Activated CD8-positive, alpha-beta memory T cell treated with anti-CD3 and anti-CD28 coated beads for 4 hours (primary cell): ENCODE measurements around the gene PRR7.

Experiments
- DNase-seq, 2 donors: peaks; one replicate each; pipeline ENCODE4 v3.0.0-alpha.2; 2020; ENCODE audit warnings: low read depth in 2 of 2

Gene PRR7

GRCh38 chr5:177425196-177425800 is 21.3 kb upstream of the PRR7 start:
- no peak for DNase-seq

- peak; percentile 98 to 99 for DNase-seq
Observed at GRCh38 chr5:177425801-177426565, 20.6 kb upstream of the PRR7 start.

GRCh38 chr5:177426566-177427210 is 19.9 kb upstream of the PRR7 start, which contains the start of gene GRK6:
TSS of gene GRK6 (plus strand) at chr5:177426676. CDS start at chr5:177426846, 170 bp downstream.
- no peak for DNase-seq

- no peak for DNase-seq
Observed at GRCh38 chr5:177427211-177427822, 19.3 kb upstream of the PRR7 start.

DNA sequence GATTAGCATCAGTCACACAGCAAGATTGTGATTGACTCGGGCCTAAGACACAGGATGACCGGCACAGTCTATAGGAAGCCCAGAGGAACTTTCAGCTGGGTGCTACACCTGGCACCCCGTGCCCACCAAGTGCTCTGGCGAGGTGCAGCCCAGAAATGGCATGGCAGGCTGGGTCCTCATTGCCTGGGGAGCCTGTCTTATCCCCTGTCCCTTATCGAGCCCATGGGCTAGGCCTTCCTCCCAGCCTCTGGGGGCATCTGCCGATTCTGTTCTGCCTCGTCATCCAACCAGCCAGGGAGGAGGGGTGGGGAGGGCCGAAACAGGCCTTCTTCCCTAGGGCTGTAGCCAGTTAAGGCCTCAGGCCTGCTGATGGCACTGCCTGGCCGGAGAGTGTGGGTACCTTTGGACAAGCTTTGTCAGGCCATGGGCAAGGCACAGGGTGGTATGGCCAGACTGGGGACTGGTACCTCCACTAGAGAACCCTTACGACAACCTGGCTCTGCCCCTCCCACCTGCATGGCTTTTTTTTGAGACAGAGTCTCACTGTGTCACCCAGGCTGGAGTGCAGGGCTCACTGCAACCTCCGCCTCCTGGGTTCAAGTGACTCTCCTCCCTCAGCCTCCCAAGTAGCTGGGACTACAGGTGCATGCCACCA is 18.6 kb upstream of the PRR7 start:
- no peak for DNase-seq

DNA sequence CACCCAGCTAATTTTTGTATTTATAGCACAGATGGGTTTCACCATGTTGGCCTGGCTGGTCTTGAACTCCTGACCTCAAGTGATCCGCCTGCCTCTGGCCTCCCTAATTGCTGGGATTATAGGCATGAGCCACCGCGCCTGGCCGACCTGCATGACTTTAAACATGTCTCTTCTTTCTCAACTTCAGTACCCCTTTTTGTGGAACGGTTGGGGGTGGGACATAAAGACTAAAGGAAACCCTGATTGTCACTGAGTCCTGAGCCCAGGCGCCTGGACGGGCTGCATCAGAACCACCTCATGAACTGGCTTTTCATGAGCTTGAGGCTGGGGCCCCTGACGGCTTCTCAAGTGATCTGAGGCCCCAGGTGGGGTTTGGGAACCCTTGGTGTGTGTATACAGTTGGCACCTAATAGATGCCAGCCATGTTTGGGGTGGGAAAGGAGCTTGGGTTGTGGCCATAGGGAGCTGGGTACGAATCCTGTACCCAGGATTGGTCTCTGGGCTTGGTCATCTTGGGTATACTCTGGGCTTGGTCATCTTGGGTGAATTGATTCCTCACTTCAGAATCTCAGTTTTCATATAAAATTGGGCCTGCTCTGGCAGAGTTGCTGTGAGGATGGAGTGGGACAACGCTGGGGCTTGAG is 17.9 kb upstream of the PRR7 start:
- no peak for DNase-seq

GRCh38 chr5:177429248-177430040 is 17.2 kb upstream of the PRR7 start:
- peak; percentile 80 to 89 for DNase-seq

DNA sequence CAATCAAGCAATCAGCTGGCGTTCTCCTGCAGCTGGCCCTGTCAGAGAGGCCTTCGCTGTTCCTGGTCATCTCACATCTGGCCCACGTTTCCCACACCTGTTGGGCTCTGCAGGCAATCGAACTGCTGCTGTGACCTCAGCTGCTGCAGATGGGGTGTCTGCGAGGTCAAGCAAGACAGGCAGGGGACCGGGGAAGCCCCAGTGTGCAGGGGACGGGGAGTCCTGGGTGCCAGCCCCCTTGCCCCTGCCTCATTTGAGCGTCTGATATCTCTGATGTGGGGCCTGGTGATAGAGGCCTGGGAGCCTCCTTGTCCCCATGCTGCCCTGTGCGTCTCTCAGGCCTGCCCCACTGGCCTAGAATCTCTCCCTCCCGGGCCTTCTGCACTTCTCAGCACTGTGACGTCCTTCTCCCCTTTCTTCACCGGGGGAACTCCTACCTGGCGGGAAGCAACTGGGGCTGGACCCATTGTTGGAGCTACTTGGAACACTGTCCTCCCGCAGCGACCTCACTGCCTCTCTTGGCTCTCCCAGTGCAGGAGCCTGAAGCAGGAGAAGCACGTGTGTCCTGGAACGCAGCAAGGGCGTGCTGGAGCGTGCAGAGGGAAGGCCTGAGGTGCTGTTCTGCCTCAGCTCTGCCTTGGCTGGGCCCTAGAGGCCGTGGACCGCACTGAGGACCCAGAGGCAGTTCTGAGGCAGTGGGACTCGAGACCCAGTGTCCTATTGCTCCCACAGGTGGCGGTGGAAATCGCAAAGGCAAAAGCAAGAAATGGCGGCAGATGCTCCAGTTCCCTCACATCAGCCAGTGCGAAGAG is 16.3 kb upstream of the PRR7 start:
- no peak for DNase-seq

DNA sequence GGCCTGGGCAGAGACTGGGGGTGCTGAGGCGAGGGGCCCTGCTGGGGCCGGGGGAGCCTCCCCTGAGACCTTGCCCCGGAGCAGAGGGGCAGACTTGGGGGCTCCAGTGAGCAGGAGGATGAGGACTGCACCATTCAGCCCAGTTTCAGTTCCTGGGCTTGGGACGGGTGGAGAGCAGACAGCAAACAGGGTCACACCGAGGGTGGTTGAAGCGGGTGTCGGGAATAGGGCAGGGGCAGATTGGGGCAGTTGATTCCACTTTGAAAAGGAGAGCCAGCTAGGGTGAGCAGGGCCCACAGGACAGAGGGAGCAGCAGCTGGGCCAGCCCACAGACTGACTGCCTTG is 15.7 kb upstream of the PRR7 start:
- DNase-seq, result no peak

- peak in 1 of 2 donors; percentile 44 for DNase-seq
Observed at GRCh38 chr5:177431317-177432142, 15.1 kb upstream of the PRR7 start.

GRCh38 chr5:177432143-177432838 is 14.3 kb upstream of the PRR7 start:
- no peak for DNase-seq

- no peak for DNase-seq
Observed at GRCh38 chr5:177432839-177433657, 13.6 kb upstream of the PRR7 start.

DNA sequence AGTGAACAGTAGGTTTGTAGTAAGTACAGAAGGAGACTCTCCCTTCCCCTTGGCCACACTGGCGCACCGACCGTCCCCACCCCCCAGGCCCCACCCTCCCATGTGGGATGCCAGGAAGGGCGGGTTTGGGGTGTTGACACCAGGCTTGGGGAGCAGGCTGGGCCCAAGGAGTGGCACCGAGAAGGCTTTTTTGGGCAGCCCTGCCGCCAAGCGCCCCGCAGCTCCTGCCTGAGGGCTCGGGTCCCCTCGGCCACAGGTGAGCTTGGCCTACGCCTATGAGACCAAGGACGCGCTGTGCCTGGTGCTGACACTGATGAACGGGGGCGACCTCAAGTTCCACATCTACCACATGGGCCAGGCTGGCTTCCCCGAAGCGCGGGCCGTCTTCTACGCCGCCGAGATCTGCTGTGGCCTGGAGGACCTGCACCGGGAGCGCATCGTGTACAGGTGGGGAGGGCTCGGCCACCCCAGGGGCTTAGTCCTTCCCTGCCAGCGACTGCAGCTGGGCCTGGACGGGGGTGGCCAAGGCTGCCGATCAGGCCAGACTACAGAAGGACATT is 12.9 kb upstream of the PRR7 start:
- DNase-seq, result no peak

- DNase-seq, result peak in 1 of 2 donors; percentile 28
Observed at GRCh38 chr5:177434437-177434836, 12.2 kb upstream of the PRR7 start.

GRCh38 chr5:177434942-177435738 is 11.5 kb upstream of the PRR7 start:
- DNase-seq, result no peak

DNA sequence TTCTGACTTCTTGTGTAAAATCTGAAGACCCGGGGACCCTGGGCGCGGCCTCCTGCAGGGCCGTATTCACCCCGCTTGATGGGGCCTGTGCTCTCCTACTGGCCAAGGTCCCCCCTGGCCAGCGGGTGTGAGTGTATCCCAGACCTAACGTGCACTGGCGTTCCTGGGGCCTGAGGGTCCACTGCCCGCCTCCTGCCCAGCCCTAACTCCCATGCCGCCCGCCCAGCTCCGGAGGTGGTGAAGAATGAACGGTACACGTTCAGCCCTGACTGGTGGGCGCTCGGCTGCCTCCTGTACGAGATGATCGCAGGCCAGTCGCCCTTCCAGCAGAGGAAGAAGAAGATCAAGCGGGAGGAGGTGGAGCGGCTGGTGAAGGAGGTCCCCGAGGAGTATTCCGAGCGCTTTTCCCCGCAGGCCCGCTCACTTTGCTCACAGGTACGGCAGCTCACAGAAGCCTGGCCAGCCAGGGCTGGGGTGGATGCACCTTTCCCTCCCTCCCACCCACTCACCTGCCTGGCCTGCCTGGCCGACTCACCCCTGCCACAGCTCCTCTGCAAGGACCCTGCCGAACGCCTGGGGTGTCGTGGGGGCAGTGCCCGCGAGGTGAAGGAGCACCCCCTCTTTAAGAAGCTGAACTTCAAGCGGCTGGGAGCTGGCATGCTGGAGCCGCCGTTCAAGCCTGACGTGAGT is 10.6 kb upstream of the PRR7 start:
- no peak for DNase-seq
